Caco-2 (cell line): Measurements from ENCODE around the gene MGMT. TPM values are rescaled to one million over a fixed set of nuclear protein-coding genes. Genes with fewer than 3 reads are reported as not detected.

ENCODE experiments used
- BruUV-seq: library from RNA; stranded (reverse); fragments of 400-500 nt; replicated peaks from 2 replicates; lab custom pipeline; 2021; lab: Mats Ljungman, UMichigan
- CTCF ChIA-PET: fragments of 300-600 bp; sonication (Branson Sonifier 250); formaldehyde crosslinking; loops from one replicate; lab custom pipeline; 2022; ENCODE audit warnings: antibody characterized with exemption; lab: Charles Lee
- POLR2A ChIA-PET: fragments of 300-600 bp; sonication (Branson Sonifier 250); formaldehyde crosslinking; loops from one replicate; lab custom pipeline; 2022; ENCODE audit warnings: antibody characterized with exemption; lab: Charles Lee
- DNase-seq, 2 experiments: peaks; one replicate each; pipeline versions ENCODE4 v3.0.0 to v3.0.0-alpha.2; 2020 to 2022
- H3K27me3 ChIP-seq: replicated peaks from 2 replicates; pipeline ENCODE4 v1.6.0; 2011; ENCODE audit warnings: low read length; ENCODE audit not compliant: control insufficient read depth, insufficient read depth
- H3K36me3 ChIP-seq: 2 replicates; pipeline ENCODE4 v1.5.1; 2011; ENCODE audit warnings: low read length; ENCODE audit not compliant: control insufficient read depth, insufficient read depth
- H3K4me1 ChIP-seq: fragments of 250-450 bp; sonication (Bioruptor Pico); 2 replicates; pipeline ENCODE4 v1.5.1; 2020; ENCODE audit warnings: mild to moderate bottlenecking
- H3K4me3 ChIP-seq: 2 replicates; pipeline ENCODE4 v1.5.1; 2011; ENCODE audit warnings: low read depth, mild to moderate bottlenecking, control low read depth, low read length
- H3K9me3 ChIP-seq: fragments of 250-450 bp; sonication (Bioruptor Pico); 2 replicates; pipeline ENCODE4 v1.5.1; 2020; ENCODE audit warnings: mild to moderate bottlenecking, moderate library complexity
- H3K27ac Mint-ChIP-seq: one replicate; pipeline ENCODE4 v1.8.0; 2022; ENCODE audit warnings: mixed read lengths; ENCODE audit not compliant: unreplicated experiment
- H3K27me3 Mint-ChIP-seq: one replicate; pipeline ENCODE4 v1.8.0; 2022; ENCODE audit warnings: mixed read lengths; ENCODE audit not compliant: insufficient read depth, unreplicated experiment
- H3K36me3 Mint-ChIP-seq: one replicate; pipeline ENCODE4 v1.8.0; 2022; ENCODE audit warnings: mild to moderate bottlenecking, mixed read lengths; ENCODE audit not compliant: insufficient read depth, unreplicated experiment
- H3K4me1 Mint-ChIP-seq: one replicate; pipeline ENCODE4 v1.8.0; 2022; ENCODE audit warnings: low read depth, mixed read lengths; ENCODE audit not compliant: unreplicated experiment
- H3K4me3 Mint-ChIP-seq: one replicate; pipeline ENCODE4 v1.8.0; 2022; ENCODE audit warnings: mild to moderate bottlenecking, moderate library complexity, mixed read lengths; ENCODE audit not compliant: unreplicated experiment
- H3K9me3 Mint-ChIP-seq: one replicate; pipeline ENCODE4 v1.8.0; 2022; ENCODE audit warnings: mixed read lengths; ENCODE audit not compliant: unreplicated experiment
- CTCF ChIP-seq, 2 experiments: fragments of 200-600 bp in 1 of 2; IDR thresholded peaks; 1 replicate in 1 of 2; 2 replicates in 1 of 2; pipeline versions ENCODE4 v1.5.1 to v1.8.0; 2011 to 2022; ENCODE audit warnings: antibody characterized with exemption in 1 of 2, control low read depth in 1 of 2, inconsistent platforms in 1 of 2, low read depth in 1 of 2, low read length in 1 of 2, mild to moderate bottlenecking in 1 of 2, moderate library complexity in 1 of 2; ENCODE audit not compliant: insufficient read depth in 1 of 2, severe bottlenecking in 1 of 2, unreplicated experiment in 1 of 2
- intact Hi-C: fragments of 100-400 bp; cut with micrococcal nuclease; formaldehyde crosslinking; loops from one replicate; pipeline ENCODE4 v1.10.0; 2022; ENCODE audit not compliant: unreplicated experiment
- total RNA-seq: library from RNA; stranded (reverse); gene quantifications from 2 replicates; pipeline ENCODE4 v1.2.3, GENCODE V29; 2022

MGMT gene
- total RNA-seq, 1 experiment from 2014 or later, result 57.0 TPM

GRCh38 chr10:129799942-129800341 is 332.9 kb downstream of the MGMT start:
- Histone ChIP-seq H3K27me3 (no peaks in the 10 kb centered on the region), H3K36me3 (no peaks in the 10 kb centered on the region), H3K9me3 (peaks cover 6% of the 10 kb centered on the region; the same call in 1 of the 2 replicates), H3K4me1 (no peaks in the 10 kb centered on the region), H3K4me3 (no peak overlapping the region)
- Mint-ChIP-seq H3K4me3 (no peak overlapping the region), H3K4me1 (no peaks in the 10 kb centered on the region), H3K36me3 (no peaks in the 10 kb centered on the region), H3K27me3 (peaks cover 21% of the 10 kb centered on the region), H3K9me3 (peaks cover 43% of the 10 kb centered on the region), H3K27ac (no peak overlapping the region)
- BruUV-seq, result no TSS peak
- DNase-seq, result no peak
- TF ChIP-seq CTCF (IDR thresholded peaks at IDR 0.05; ENCODE audit: insufficient read depth in 1 of 2, low read depth in 1 of 2, low read length in 1 of 2, severe bottlenecking in 1 of 2, unreplicated experiment in 1 of 2), result no peak
- ChIA-PET POLR2A (no interaction called here), CTCF (no interaction called here)
- intact Hi-C loops, result no loop called here

- Histone ChIP-seq H3K9me3 (peaks cover 11% of the 10 kb centered on the region), H3K4me3 (no peak overlapping the region), H3K27me3 (no peaks in the 10 kb centered on the region), H3K4me1 (no peaks in the 10 kb centered on the region), H3K36me3 (no peaks in the 10 kb centered on the region)
- no peak overlapping the region for H3K4me3 Mint-ChIP-seq
- POLR2A ChIA-PET, result no interaction called here
- no TSS peak for BruUV-seq
- H3K9me3 Mint-ChIP-seq, result peaks cover 43% of the 10 kb centered on the region
- no peak for DNase-seq
- CTCF ChIA-PET, result no interaction called here
- intact Hi-C loops, result no loop called here
- TF ChIP-seq CTCF (IDR thresholded peaks at IDR 0.05; ENCODE audit: insufficient read depth in 1 of 2, low read depth in 1 of 2, low read length in 1 of 2, severe bottlenecking in 1 of 2, unreplicated experiment in 1 of 2), result no peak
- no peaks in the 10 kb centered on the region for H3K36me3 Mint-ChIP-seq
- H3K27ac Mint-ChIP-seq, result no peak overlapping the region
- H3K4me1 Mint-ChIP-seq, result no peaks in the 10 kb centered on the region
- peaks cover 21% of the 10 kb centered on the region for H3K27me3 Mint-ChIP-seq
Measured at GRCh38 chr10:129800796-129801340, 333.8 kb downstream of the MGMT start.

GRCh38 chr10:129807211-129807610 is 340.2 kb downstream of the MGMT start:
- no peaks in the 10 kb centered on the region for H3K36me3 Mint-ChIP-seq
- intact Hi-C loops, result no loop called here
- H3K4me3 Mint-ChIP-seq, result no peak overlapping the region
- Histone ChIP-seq H3K4me3 (no peak overlapping the region), H3K36me3 (no peaks in the 10 kb centered on the region), H3K4me1 (no peaks in the 10 kb centered on the region), H3K27me3 (no peaks in the 10 kb centered on the region; the same call in 1 of the 2 replicates), H3K9me3 (peaks cover 5% of the 10 kb centered on the region; the same call in 1 of the 2 replicates)
- peaks cover 9% of the 10 kb centered on the region for H3K27me3 Mint-ChIP-seq
- no peaks in the 10 kb centered on the region for H3K4me1 Mint-ChIP-seq
- peaks cover 37% of the 10 kb centered on the region for H3K9me3 Mint-ChIP-seq
- TF ChIP-seq CTCF (IDR thresholded peaks at IDR 0.05; ENCODE audit: insufficient read depth in 1 of 2, low read depth in 1 of 2, low read length in 1 of 2, severe bottlenecking in 1 of 2, unreplicated experiment in 1 of 2), result no peak
- no peak overlapping the region for H3K27ac Mint-ChIP-seq
- ChIA-PET POLR2A (no interaction called here), CTCF (no interaction called here)
- DNase-seq, result no peak
- BruUV-seq, result no TSS peak
